H1 (cell line): ENCODE measurements around the gene SCO1. TPM values are rescaled to one million over a fixed set of nuclear protein-coding genes. Genes with fewer than 3 reads are reported as not detected.

Source experiments
- CTCF ChIA-PET: fragments of 300-600 bp; sonication (Branson Sonifier 250); formaldehyde crosslinking; loops from one replicate; lab custom pipeline; 2021; ENCODE audit not compliant: partially characterized antibody; lab: Charles Lee
- POLR2A ChIA-PET: fragments of 300-600 bp; sonication (Branson Sonifier 250); formaldehyde crosslinking; loops from one replicate; lab custom pipeline; 2021; ENCODE audit warnings: inconsistent platforms; ENCODE audit not compliant: partially characterized antibody; lab: Charles Lee
- DNase-seq, 2 experiments: peaks; one replicate each; pipeline versions ENCODE4 v3.0.0 to v3.0.0-alpha.2; 2010 to 2022; ENCODE audit warnings: low spot score in 2 of 2, low read depth in 1 of 2, mixed read lengths in 1 of 2
- FAIRE-seq: peaks from 2 replicates; lab custom pipeline; 2011; peaks lifted over from hg19 to GRCh38; lab: Jason Lieb, UNC
- H2AFZ ChIP-seq: 2 replicates; pipeline ENCODE4 v1.8.1; 2012; ENCODE audit warnings: low read length, inconsistent platforms
- H2AK5ac ChIP-seq: 2 replicates; pipeline ENCODE4 v1.6.1; 2013; ENCODE audit warnings: low read depth, low read length
- H2BK120ac ChIP-seq: replicated peaks from 2 replicates; pipeline ENCODE3; 2013; ENCODE audit warnings: low read depth, low read length, inconsistent platforms
- H2BK12ac ChIP-seq: 2 replicates; pipeline ENCODE4 v1.6.1; 2013; ENCODE audit warnings: low read depth, low read length
- H2BK15ac ChIP-seq: 2 replicates; pipeline ENCODE4 v1.6.1; 2013; ENCODE audit warnings: low read length
- H2BK20ac ChIP-seq: 2 replicates; pipeline ENCODE4 v1.6.1; 2013; ENCODE audit warnings: low read length
- H2BK5ac ChIP-seq: 2 replicates; pipeline ENCODE4 v1.6.1; 2013; ENCODE audit warnings: low read depth, low read length
- H3K14ac ChIP-seq: 2 replicates; pipeline ENCODE4 v1.6.1; 2013; ENCODE audit warnings: inconsistent platforms; ENCODE audit not compliant: insufficient read length
- H3K18ac ChIP-seq: 2 replicates; pipeline ENCODE4 v1.6.1; 2013; ENCODE audit warnings: low read length; ENCODE audit errors: extremely low read depth
- H3K23ac ChIP-seq: 2 replicates; pipeline ENCODE4 v1.6.1; 2013; ENCODE audit warnings: inconsistent platforms; ENCODE audit not compliant: insufficient read length
- H3K23me2 ChIP-seq: 2 replicates; pipeline ENCODE4 v1.6.1; 2013; ENCODE audit warnings: low read depth, low read length
- H3K27ac ChIP-seq: 2 replicates; pipeline ENCODE4 v1.6.1; 2011; ENCODE audit warnings: low read depth, low read length, inconsistent platforms
- H3K27me3 ChIP-seq, 4 experiments: replicated peaks in 1 of 4; 1 replicate in 1 of 4; 2 replicates in 3 of 4; pipeline versions ENCODE4 v1.6.1 to v1.8.1; 2011 to 2013; ENCODE audit warnings: low read length in 3 of 4, mild to moderate bottlenecking in 3 of 4, inconsistent platforms in 2 of 4, mixed read lengths in 2 of 4, moderate library complexity in 1 of 4; ENCODE audit not compliant: control insufficient read depth in 3 of 4, insufficient read depth in 3 of 4; ENCODE audit errors: extremely low read depth in 1 of 4
- H3K36me3 ChIP-seq, 4 experiments: 2 replicates each; pipeline versions ENCODE4 v1.6.1 to v1.8.1; 2011 to 2013; ENCODE audit warnings: mild to moderate bottlenecking in 4 of 4, low read length in 3 of 4, moderate library complexity in 2 of 4, control low read depth in 1 of 4, inconsistent platforms in 1 of 4; ENCODE audit not compliant: insufficient read depth in 4 of 4, control insufficient read depth in 2 of 4
- H3K4ac ChIP-seq: replicated peaks from 2 replicates; pipeline ENCODE3; 2013; ENCODE audit warnings: low read length, low read depth, mixed read lengths, inconsistent platforms; ENCODE audit not compliant: insufficient read length
- H3K4me1 ChIP-seq, 4 experiments: replicated peaks in 1 of 4; 1 replicate in 1 of 4; 2 replicates in 3 of 4; pipeline versions ENCODE4 v1.6.1 to v1.8.1; 2011 to 2013; ENCODE audit warnings: low read length in 3 of 4, inconsistent platforms in 2 of 4, mixed read lengths in 1 of 4; ENCODE audit not compliant: insufficient read depth in 4 of 4, control insufficient read depth in 3 of 4
- H3K4me2 ChIP-seq, 2 experiments: 2 replicates each; pipeline versions ENCODE4 v1.6.1 to v1.8.1; 2011 to 2013; ENCODE audit warnings: low read depth in 2 of 2, low read length in 2 of 2, control low read depth in 1 of 2, inconsistent platforms in 1 of 2, mild to moderate bottlenecking in 1 of 2; ENCODE audit not compliant: insufficient read depth in 1 of 2
- H3K4me3 ChIP-seq, 4 experiments: fragments of 200-600, 300-600 bp in 1 of 4; sonication (generic), shearing (Covaris generic), sonication (Bioruptor Twin) in 1 of 4; 2 replicates each; pipeline versions ENCODE4 v1.5.1 to v1.8.1; 2011 to 2016; ENCODE audit warnings: low read length in 4 of 4, low read depth in 3 of 4, control low read depth in 2 of 4, inconsistent platforms in 2 of 4, mild to moderate bottlenecking in 2 of 4, mixed read lengths in 1 of 4, moderate library complexity in 1 of 4; ENCODE audit not compliant: insufficient read depth in 2 of 4; ENCODE audit errors: extremely low read depth in 1 of 4
- H3K56ac ChIP-seq: replicated peaks from 2 replicates; pipeline ENCODE3; 2013; ENCODE audit warnings: low read depth, mild to moderate bottlenecking, mixed read lengths, low read length, inconsistent platforms; ENCODE audit not compliant: insufficient read length
- H3K79me1 ChIP-seq: 2 replicates; pipeline ENCODE4 v1.6.1; 2013; ENCODE audit warnings: low read depth, low read length, control low read depth
- H3K79me2 ChIP-seq, 2 experiments: 2 replicates each; pipeline versions ENCODE4 v1.6.1 to v1.8.1; 2012 to 2013; ENCODE audit warnings: low read length in 2 of 2, mild to moderate bottlenecking in 2 of 2, inconsistent platforms in 1 of 2; ENCODE audit not compliant: insufficient read depth in 2 of 2, control insufficient read depth in 1 of 2
- H3K9ac ChIP-seq, 4 experiments: replicated peaks in 1 of 4; 1 replicate in 1 of 4; 2 replicates in 3 of 4; pipeline versions ENCODE4 v1.6.1 to v1.8.1; 2011 to 2013; ENCODE audit warnings: low read depth in 3 of 4, low read length in 3 of 4, control low read depth in 2 of 4, mild to moderate bottlenecking in 2 of 4, moderate library complexity in 2 of 4, inconsistent platforms in 1 of 4; ENCODE audit errors: extremely low read depth in 1 of 4
- H3K9me3 ChIP-seq, 2 experiments: 2 replicates each; pipeline versions ENCODE4 v1.6.1 to v1.8.1; 2012 to 2013; ENCODE audit warnings: mild to moderate bottlenecking in 2 of 2, moderate library complexity in 2 of 2, control low read depth in 1 of 2, inconsistent platforms in 1 of 2, low read depth in 1 of 2, low read length in 1 of 2, mixed read lengths in 1 of 2; ENCODE audit not compliant: insufficient read depth in 2 of 2
- H4K20me1 ChIP-seq, 2 experiments: replicated peaks in 1 of 2; 2 replicates each; pipeline versions ENCODE3 to v1.8.1; 2011 to 2013; ENCODE audit warnings: inconsistent platforms in 2 of 2, low read length in 2 of 2, mild to moderate bottlenecking in 1 of 2; ENCODE audit not compliant: insufficient read depth in 2 of 2, control insufficient read depth in 1 of 2
- H4K5ac ChIP-seq: 2 replicates; pipeline ENCODE4 v1.6.1; 2013; ENCODE audit warnings: low read length, low read depth, mixed read lengths, inconsistent platforms; ENCODE audit not compliant: insufficient read length
- H4K8ac ChIP-seq: 2 replicates; pipeline ENCODE4 v1.8.0; 2013; ENCODE audit warnings: mild to moderate bottlenecking, moderate library complexity, low read length, inconsistent platforms; ENCODE audit not compliant: insufficient read depth; ENCODE audit errors: extremely low read depth
- H4K91ac ChIP-seq: replicated peaks from 2 replicates; pipeline ENCODE3; 2013; ENCODE audit warnings: low read length, mixed read lengths, inconsistent platforms; ENCODE audit not compliant: insufficient read length
- BACH1 ChIP-seq: IDR thresholded peaks from 2 replicates; pipeline ENCODE4 v1.6.1; 2012; ENCODE audit warnings: low read length, improper control_type of control experiment
- CEBPB ChIP-seq: IDR thresholded peaks from 2 replicates; pipeline ENCODE4 v1.6.1; 2012; ENCODE audit warnings: low read depth, low read length
- CTBP2 ChIP-seq: IDR thresholded peaks from 2 replicates; pipeline ENCODE4 v1.7.0; 2011; ENCODE audit warnings: borderline replicate concordance, mild to moderate bottlenecking, moderate library complexity, mixed read lengths, low read length; ENCODE audit not compliant: insufficient read depth, insufficient read length
- EP300 ChIP-seq, 2 experiments: IDR thresholded peaks; 1 replicate in 1 of 2; 2 replicates in 1 of 2; pipeline ENCODE4 v1.6.1; 2011 to 2012; ENCODE audit warnings: low read depth in 2 of 2, low read length in 2 of 2, mild to moderate bottlenecking in 2 of 2, borderline replicate concordance in 1 of 2, inconsistent platforms in 1 of 2, moderate library complexity in 1 of 2
- GABPA ChIP-seq: IDR thresholded peaks from 2 replicates; pipeline ENCODE4 v1.6.1; 2011; ENCODE audit warnings: mild to moderate bottlenecking, low read length, moderate library complexity, borderline replicate concordance; ENCODE audit not compliant: insufficient read depth
- JUN ChIP-seq: IDR thresholded peaks from 2 replicates; pipeline ENCODE4 v1.6.1; 2011; ENCODE audit warnings: low read depth, mild to moderate bottlenecking, improper control_type of control experiment, low read length
- JUND ChIP-seq: IDR thresholded peaks from 2 replicates; pipeline ENCODE4 v1.6.1; 2011; ENCODE audit warnings: mild to moderate bottlenecking, improper control_type of control experiment, low read length
- KDM1A ChIP-seq: fragments of 200-600, 300-600 bp; sonication (generic); IDR thresholded peaks from 2 replicates; pipeline ENCODE4 v1.7.1; 2016; ENCODE audit warnings: mild to moderate bottlenecking, low read length, borderline replicate concordance
- RNF2 ChIP-seq: fragments of 200-900, 300-1000 bp; sonication (generic); IDR thresholded peaks from 2 replicates; pipeline ENCODE4 v1.7.1; 2016; ENCODE audit warnings: borderline replicate concordance, low read depth, mild to moderate bottlenecking, antibody characterized with exemption, low read length; ENCODE audit not compliant: poor library complexity, severe bottlenecking; ENCODE audit errors: missing control alignments
- SIN3A ChIP-seq, 2 experiments: IDR thresholded peaks in 1 of 2; conservative IDR thresholded peaks in 1 of 2; 2 replicates each; pipeline ENCODE4 v1.6.1; 2011 to 2012; ENCODE audit warnings: low read length in 2 of 2, improper control_type of control experiment in 1 of 2, low read depth in 1 of 2, mild to moderate bottlenecking in 1 of 2
- WGBS, 2 experiments: shearing (Covaris generic) in 1 of 2; methylation state at CpG; one replicate each; pipeline versions ENCODE4 v1.1.6 to v1.1.7; 2013 to 2015; ENCODE audit warnings: low lambda C conversion rate in 2 of 2, mixed read lengths in 2 of 2, inconsistent platforms in 1 of 2, low coverage in 1 of 2, missing lambda C conversion rate in 1 of 2; ENCODE audit not compliant: insufficient replicate concordance in 2 of 2, insufficient coverage in 1 of 2, insufficient read length in 1 of 2; ENCODE audit errors: extremely low coverage in 1 of 2, missing lambda C conversion rate in 1 of 2; 5-methylcytosine and 5-hydroxymethylcytosine counted together
- polyA plus RNA-seq, 7 experiments: library from polyadenylated mRNA; depleted of rRNA in 3 of 7; stranded (reverse) in 5 of 7; unstranded in 2 of 7; fragments of >200 nt in 5 of 7; fragments of 200-250 nt in 2 of 7; gene quantifications; 1 replicate in 5 of 7; 2 replicates in 1 of 7; 4 replicates in 1 of 7; pipeline versions ENCODE4 v1.2.1 to v1.2.3, GENCODE V29; 2011 to 2013; ENCODE audit warnings: missing spikeins in 2 of 7, mixed read lengths in 2 of 7
- total RNA-seq: library from RNA; stranded (reverse); fragmentation: NEBNext Ultra II Directional; extraction: Animal tissue kit (Norgen Biotek cat#: 25700); gene quantifications from 2 replicates; pipeline ENCODE4 v1.2.1, GENCODE V29; 2021
- TF ChIP-seq, protein P1 (sequence below): IDR thresholded peaks from 2 replicates; pipeline ENCODE4 v1.6.1; 2012; ENCODE audit warnings: inconsistent platforms

The SCO1 gene
- total and polyA plus RNA-seq, 2 of the 8 experiments (the other 6 are each of a cell fraction or from before 2014, with no cell fraction given), result 18.7 to 61.8 TPM

DNA sequence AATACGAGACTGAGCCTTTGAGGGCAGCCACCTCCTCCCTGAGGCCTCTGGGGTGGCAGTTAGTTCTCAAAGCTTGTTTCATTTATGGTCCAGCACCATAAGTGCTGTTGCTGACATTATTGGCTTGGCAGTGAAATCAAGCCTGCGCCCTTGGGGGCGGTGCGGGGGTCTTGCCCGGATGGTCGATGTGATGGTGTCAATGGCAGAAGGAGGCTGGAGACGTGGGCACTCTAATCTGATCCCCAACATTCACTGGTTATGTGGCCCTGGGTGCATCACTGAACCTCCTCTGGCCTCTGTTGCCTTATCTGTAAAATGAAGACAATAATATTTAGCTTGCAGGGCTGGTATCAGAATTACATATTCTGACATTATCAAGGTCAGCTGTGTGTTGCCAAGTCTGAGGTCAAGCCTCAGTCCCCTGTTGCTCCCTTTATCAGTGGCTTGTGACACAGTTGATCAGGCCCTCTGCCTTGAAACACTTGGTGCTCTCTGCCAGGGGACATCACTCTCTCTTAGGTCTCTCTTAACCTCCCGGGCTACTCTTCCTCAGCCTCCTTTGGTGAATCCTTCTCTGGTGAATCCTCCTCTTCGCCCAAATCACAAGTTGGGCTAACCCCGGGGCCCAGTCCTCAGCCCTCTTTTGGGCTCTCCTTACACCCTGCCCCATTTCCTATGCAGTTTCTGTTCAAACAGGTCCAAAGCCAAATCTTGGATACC is 44.2 kb upstream of the SCO1 start:
- H3K23me2 ChIP-seq, result no peaks in the 10 kb centered on the region; the same call in 1 of the 2 replicates
- H3K79me1 ChIP-seq, result no peaks in the 10 kb centered on the region
- no peak overlapping the region for H3K56ac ChIP-seq
- H2AFZ ChIP-seq, result no peak overlapping the region
- no peak overlapping the region for H4K91ac ChIP-seq
- H3K79me2 ChIP-seq, result no peaks in the 10 kb centered on the region
- no peak overlapping the region for H3K4ac ChIP-seq
- no peak for FAIRE-seq
- H3K27ac ChIP-seq, result no peak overlapping the region
- no peak overlapping the region; the same call in 1 of the 2 replicates for H2BK20ac ChIP-seq
- H2BK5ac ChIP-seq, result no peak overlapping the region
- no peaks in the 10 kb centered on the region for H3K9me3 ChIP-seq
- no peak overlapping the region for H3K18ac ChIP-seq
- no peaks in the 10 kb centered on the region for H3K4me1 ChIP-seq
- H2BK12ac ChIP-seq, result no peak overlapping the region
- no peak overlapping the region for H3K14ac ChIP-seq
- H3K4me2 ChIP-seq, result no peak overlapping the region
- no peaks in the 10 kb centered on the region for H3K36me3 ChIP-seq
- ChIA-PET POLR2A (interaction anchor here (1.6 to 1.7 kb wide), 2 partner anchors 13 to 23 kb away, joined by 3 to 6 read pairs; no protein-coding TSS in a partner anchor), CTCF (interaction anchor here (0.7 to 2.6 kb wide), 6 partner anchors 9 to 103 kb away, joined by 3 to 24 read pairs (median 4); no protein-coding TSS in a partner anchor)
- H3K23ac ChIP-seq, result no peak overlapping the region
- no peak overlapping the region for H3K9ac ChIP-seq
- no peak overlapping the region for H2BK120ac ChIP-seq
- WGBS, 2 experiments, result 91% methylated on average over 10 of the region's 10 CpGs; no CpG with 5 or more reads in 1 of the 2 experiments
- no peak overlapping the region for H2BK15ac ChIP-seq
- no peak overlapping the region for H3K4me3 ChIP-seq
- no peak overlapping the region for H4K5ac ChIP-seq
- no peak overlapping the region for H2AK5ac ChIP-seq
- no peak for DNase-seq
- H4K20me1 ChIP-seq, result no peaks in the 10 kb centered on the region
- H3K27me3 ChIP-seq, result no peaks in the 10 kb centered on the region
- no peak overlapping the region for H4K8ac ChIP-seq
- TF ChIP-seq JUN (no peak), RNF2 (no peak), SIN3A (conservative IDR thresholded peaks at IDR 0.05 in 1 of 2, IDR thresholded peaks at IDR 0.05 in 1 of 2; ENCODE audit: low read depth in 1 of 2, low read length in 2 of 2) (no peak), GABPA (no peak), CEBPB (no peak), JUND (no peak), KDM1A (no peak), BACH1 (no peak), CTBP2 (no peak), EP300 (IDR thresholded peaks at IDR 0.05; ENCODE audit: borderline replicate concordance in 1 of 2, low read depth in 2 of 2, low read length in 2 of 2) (no peak)
- TF ChIP-seq, protein P1, sequence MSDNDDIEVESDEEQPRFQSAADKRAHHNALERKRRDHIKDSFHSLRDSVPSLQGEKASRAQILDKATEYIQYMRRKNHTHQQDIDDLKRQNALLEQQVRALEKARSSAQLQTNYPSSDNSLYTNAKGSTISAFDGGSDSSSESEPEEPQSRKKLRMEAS, result no peak
